Hepatocyte (in vitro differentiated cells): ENCODE results near the gene PREX1.

Source experiments
- CTCF ChIP-seq: fragments of 200-600 bp; sonication (generic); IDR thresholded peaks from 2 replicates; pipeline ENCODE4 v1.5.1; 2016; ENCODE audit warnings: antibody characterized with exemption, mild to moderate bottlenecking; ENCODE audit not compliant: poor library complexity
- EZH2 ChIP-seq: fragments of 200-600 bp; sonication (generic); IDR thresholded peaks from 2 replicates; pipeline ENCODE4 v1.6.1; 2016; ENCODE audit warnings: antibody characterized with exemption, mild to moderate bottlenecking, borderline replicate concordance
- EZH2phosphoT487 ChIP-seq: fragments of 200-600 bp; sonication (generic); IDR thresholded peaks from one replicate; pipeline ENCODE4 v1.6.1; 2018; ENCODE audit warnings: antibody characterized with exemption, mild to moderate bottlenecking, low read depth, moderate library complexity; ENCODE audit not compliant: unreplicated experiment, severe bottlenecking

- TF ChIP-seq CTCF (no peak), EZH2 (no peak), EZH2phosphoT487 (no peak)
These were observed 22.6 kb upstream of the PREX1 start for GRCh38 chr20:48850257-48850976.
